ENCODE results near the gene SLC17A3. TPM values are rescaled to one million over a fixed set of nuclear protein-coding genes. Genes with fewer than 3 reads are reported as not detected.

The SLC17A3 gene, protein sequence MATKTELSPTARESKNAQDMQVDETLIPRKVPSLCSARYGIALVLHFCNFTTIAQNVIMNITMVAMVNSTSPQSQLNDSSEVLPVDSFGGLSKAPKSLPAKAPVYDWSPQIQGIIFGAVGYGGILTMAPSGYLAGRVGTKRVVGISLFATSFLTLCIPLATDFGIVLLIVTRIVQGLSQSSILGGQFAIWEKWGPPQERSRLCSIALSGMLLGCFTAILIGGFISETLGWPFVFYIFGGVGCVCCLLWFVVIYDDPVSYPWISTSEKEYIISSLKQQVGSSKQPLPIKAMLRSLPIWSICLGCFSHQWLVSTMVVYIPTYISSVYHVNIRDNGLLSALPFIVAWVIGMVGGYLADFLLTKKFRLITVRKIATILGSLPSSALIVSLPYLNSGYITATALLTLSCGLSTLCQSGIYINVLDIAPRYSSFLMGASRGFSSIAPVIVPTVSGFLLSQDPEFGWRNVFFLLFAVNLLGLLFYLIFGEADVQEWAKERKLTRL
- not detected in 2 replicates for total RNA-seq (2014; rRNA removed; shearing (Covaris generic))

DNA sequence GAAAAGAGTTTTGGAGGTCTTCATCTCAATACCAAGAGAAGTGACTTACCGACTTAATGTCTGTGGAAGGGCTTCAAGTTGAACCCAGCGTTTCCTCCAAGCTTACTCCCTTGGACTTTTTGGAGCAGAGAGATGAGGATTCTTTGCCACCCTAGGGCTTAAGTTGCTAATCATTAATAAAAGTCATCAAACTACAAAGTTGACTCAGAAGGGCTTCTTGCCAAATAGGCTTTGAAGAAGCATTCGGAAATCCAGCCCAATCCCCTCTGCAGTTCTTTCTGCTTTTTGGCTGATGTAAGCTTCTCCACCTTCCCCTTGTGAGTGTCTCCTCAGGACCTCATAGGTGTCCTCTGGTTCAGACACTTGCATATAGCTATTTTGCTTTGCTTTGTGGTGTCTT is at the start of gene SLC17A3:
SLC17A3 (minus strand) TSS at position 126 of the 400 bp plus-strand sequence. CDS start 5,856 bp downstream, outside the sequence.
- Histone ChIP-seq H3K4me3 (no peak within 1 kb of the TSS), H3K27me3 (replicated peaks) (no peaks in the 10 kb centered on the region), H3K4me1 (replicated peaks) (no peaks in the 10 kb centered on the region), H3K9me3 (replicated peaks) (no peaks in the 10 kb centered on the region), H3K36me3 (no peaks in the 10 kb centered on the region), H3K27ac (no peak within 1 kb of the TSS)
- DNase-seq (ENCODE audit: low read depth in 1 of 2, low spot score in 2 of 2), result no peak

DNA sequence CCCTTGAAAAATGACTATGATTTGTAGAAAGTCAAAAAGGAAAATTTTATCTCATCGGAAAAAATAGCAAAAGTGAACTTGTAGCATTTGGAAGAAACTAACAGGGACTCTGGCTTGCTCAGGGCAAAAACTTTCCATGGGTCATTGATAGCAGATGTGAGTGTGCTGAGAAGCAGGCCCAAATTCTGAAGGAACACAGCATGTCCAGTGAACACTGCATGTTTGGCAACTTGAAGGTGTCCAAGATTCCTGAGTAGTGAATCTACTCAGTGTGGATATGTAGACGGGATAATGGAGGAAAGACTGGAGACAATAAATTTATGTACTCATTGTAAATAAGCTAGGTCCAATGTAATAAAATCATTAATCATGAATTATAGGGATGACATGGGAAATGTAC is 48.3 kb upstream of the SLC17A3 start:
- Histone ChIP-seq H3K27me3 (replicated peaks) (no peaks in the 10 kb centered on the region; the same call in 1 of the 2 replicates), H3K27ac (no peak overlapping the region), H3K4me3 (no peak overlapping the region), H3K4me1 (replicated peaks) (no peaks in the 10 kb centered on the region), H3K9me3 (replicated peaks) (no peaks in the 10 kb centered on the region), H3K36me3 (no peaks in the 10 kb centered on the region)
- no peak for DNase-seq (ENCODE audit: low read depth in 1 of 2, low spot score in 2 of 2)

DNA sequence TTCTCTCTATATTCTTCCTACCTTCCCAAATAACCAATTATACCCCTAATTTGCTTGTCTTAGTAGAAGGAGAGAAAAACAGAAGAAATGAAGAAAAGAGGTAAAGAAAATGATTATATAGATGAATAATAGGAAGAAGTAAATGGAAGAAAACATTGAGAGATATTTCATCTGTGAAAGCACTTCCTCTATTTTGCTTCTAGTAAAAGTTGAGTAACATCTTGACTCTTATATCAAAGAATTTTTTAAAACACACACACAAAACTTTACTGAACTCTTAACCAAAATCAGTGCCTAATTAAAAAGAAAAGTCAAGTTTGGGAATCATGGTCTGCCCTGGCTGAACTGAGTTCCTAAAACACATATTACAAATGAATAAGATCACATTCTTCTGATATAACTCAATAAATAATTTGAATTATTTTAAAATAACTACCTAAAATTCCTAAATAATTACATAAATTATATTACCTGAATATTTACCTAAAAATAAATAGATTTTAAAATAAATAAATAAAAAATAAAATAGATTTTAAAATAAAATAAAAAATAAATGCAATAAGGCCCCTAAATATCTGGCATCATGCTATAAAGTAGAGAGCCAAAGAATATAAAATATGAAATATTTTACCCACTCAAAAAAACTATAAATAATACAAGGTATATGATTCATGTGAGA is 47.6 kb upstream of the SLC17A3 start:
- Histone ChIP-seq H3K4me3 (no peak overlapping the region), H3K9me3 (replicated peaks) (no peaks in the 10 kb centered on the region), H3K27me3 (replicated peaks) (no peaks in the 10 kb centered on the region; the same call in 1 of the 2 replicates), H3K27ac (no peak overlapping the region), H3K4me1 (replicated peaks) (no peaks in the 10 kb centered on the region), H3K36me3 (no peaks in the 10 kb centered on the region)
- DNase-seq (ENCODE audit: low read depth in 1 of 2, low spot score in 2 of 2), result no peak

DNA sequence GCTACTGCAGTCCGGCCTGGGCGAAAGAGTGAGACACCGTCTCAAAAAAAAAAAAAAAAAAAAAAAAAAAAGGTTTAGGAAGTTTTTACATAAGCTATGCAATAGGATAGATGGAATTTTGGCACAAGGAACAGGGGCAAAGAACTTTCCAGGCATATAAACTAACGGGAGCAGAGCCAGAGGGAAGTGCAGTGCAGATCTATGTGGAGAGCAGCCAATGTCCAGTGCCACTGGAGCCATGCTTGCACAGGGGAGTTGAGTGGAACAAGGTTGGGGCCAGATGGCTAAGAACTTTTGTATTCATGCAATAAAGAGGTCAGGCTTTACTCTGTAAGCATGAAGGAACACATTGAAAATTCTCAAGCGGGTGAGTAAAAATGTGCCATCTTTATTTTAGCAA is 45.6 kb upstream of the SLC17A3 start:
- no peaks in the 10 kb centered on the region for H3K36me3 ChIP-seq
- H3K4me1 ChIP-seq (replicated peaks), result no peaks in the 10 kb centered on the region
- DNase-seq (ENCODE audit: low read depth in 1 of 2, low spot score in 2 of 2), result no peak
- no peaks in the 10 kb centered on the region for H3K9me3 ChIP-seq (replicated peaks)
- no peaks in the 10 kb centered on the region for H3K27me3 ChIP-seq (replicated peaks)
- H3K4me3 ChIP-seq, result no peak overlapping the region
- no peak overlapping the region for H3K27ac ChIP-seq

DNA sequence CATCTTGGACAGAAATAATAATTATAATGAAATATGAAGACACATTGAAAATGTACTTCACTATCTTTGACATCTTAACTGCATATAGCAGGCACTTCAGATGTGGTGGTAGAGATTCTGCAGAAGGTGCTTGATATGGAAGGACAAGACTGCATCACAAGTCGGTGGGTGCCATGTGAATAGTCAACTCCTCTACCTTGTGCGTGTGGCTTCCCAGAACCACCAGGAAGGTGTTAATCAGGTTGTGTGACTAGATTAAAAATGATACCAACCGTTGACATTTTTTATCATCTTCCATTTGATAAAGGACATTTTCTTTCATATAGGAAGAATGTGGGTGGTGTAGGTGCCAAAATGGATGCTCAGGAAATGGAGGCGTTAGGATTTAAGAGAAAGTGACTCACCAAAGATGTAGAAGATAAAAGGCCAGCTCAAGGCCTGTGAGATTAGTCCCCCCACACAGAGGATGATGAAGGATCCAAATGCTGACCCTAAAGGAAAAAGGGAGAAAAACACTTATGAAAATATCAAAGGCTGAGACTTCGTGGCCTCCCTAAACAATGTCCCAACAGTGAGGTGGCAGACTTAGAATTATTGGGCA is 44.1 kb upstream of the SLC17A3 start:
- Histone ChIP-seq H3K27ac (no peak overlapping the region), H3K36me3 (no peaks in the 10 kb centered on the region), H3K4me1 (replicated peaks) (no peaks in the 10 kb centered on the region), H3K4me3 (no peak overlapping the region), H3K27me3 (replicated peaks) (no peaks in the 10 kb centered on the region), H3K9me3 (replicated peaks) (no peaks in the 10 kb centered on the region)
- DNase-seq (ENCODE audit: low read depth in 1 of 2, low spot score in 2 of 2), result no peak

DNA sequence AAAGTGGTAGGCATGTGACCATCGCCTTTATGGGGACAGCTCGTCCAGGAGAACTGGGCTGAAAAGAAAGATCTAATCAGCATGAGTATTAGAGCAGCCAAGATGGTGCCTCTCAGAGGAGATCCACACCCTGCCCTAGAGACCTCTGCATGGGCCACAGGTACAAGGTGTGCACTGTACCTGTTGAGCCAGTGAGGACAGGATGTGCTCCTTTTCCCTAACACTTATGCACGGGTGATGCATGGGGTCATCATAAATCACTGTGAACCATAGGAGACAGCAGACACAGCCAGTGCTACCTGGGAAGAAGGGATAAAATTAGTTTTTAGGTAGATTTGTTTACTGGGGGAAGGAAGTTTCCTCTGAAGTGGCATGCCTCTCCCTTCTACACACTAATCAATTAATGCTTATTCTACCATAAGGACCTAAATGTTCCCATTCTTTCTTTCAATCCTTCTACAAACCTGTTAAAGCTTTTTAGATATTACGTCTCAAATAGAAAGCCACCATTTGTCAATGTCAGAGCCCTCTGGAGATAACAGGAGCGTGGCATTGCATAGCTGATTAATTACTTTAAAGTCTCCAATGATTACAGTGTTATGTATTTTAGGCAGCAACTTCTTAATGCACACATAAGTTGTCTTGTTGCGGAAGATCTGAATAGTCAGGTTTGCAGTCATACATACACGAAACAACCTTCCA is 42.9 kb upstream of the SLC17A3 start:
- Histone ChIP-seq H3K4me3 (no peak overlapping the region), H3K36me3 (no peaks in the 10 kb centered on the region), H3K27ac (no peak overlapping the region), H3K9me3 (replicated peaks) (no peaks in the 10 kb centered on the region), H3K27me3 (replicated peaks) (no peaks in the 10 kb centered on the region), H3K4me1 (replicated peaks) (no peaks in the 10 kb centered on the region)
- no peak for DNase-seq (ENCODE audit: low read depth in 1 of 2, low spot score in 2 of 2)

DNA sequence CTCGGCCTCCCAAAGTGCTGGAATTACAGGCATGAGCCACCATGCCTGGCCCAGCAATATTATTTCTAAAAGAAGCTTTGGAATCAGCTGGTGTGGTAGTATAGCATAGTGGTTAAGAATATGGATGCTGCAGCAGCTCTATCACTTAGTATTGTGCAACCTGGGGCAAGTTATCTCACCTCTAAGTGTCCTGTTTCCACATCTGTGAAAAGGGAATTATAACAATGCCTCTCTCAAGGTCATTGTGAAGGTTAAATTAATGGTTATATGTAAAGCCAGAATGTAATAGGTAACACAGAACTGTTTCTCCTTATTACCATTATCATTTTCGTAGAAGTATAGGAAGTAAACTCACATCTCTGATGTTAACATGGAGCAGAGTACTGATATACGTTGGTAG is 42.3 kb upstream of the SLC17A3 start:
- H3K36me3 ChIP-seq, result no peaks in the 10 kb centered on the region
- no peak overlapping the region for H3K27ac ChIP-seq
- DNase-seq (ENCODE audit: low read depth in 1 of 2, low spot score in 2 of 2), result no peak
- H3K4me3 ChIP-seq, result no peak overlapping the region
- no peaks in the 10 kb centered on the region for H3K4me1 ChIP-seq (replicated peaks)
- H3K27me3 ChIP-seq (replicated peaks), result no peaks in the 10 kb centered on the region
- H3K9me3 ChIP-seq (replicated peaks), result no peaks in the 10 kb centered on the region

DNA sequence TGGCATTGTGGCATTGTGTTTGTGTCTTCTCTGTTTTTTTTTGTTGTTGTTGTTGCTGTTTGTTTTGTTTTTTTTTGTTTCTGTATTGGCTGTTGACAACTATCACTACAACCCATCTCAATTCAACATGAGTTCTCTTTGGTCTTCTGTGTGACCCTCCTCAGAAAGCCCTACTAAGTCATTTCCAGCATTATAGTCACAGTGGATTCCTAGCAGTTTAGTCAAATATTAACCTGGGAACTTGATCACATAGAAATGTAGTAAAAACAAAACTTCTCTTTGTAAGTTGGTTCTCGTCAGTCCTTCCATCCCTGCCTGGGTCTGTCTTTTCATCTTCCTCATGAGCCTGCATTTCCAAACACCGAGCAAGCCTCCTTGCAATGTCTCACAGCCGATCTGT is 39.7 kb upstream of the SLC17A3 start:
- H3K4me1 ChIP-seq (replicated peaks), result no peaks in the 10 kb centered on the region
- DNase-seq (ENCODE audit: low read depth in 1 of 2, low spot score in 2 of 2), result no peak
- H3K9me3 ChIP-seq (replicated peaks), result no peaks in the 10 kb centered on the region
- H3K27ac ChIP-seq, result no peak overlapping the region
- no peaks in the 10 kb centered on the region for H3K27me3 ChIP-seq (replicated peaks)
- H3K4me3 ChIP-seq, result no peak overlapping the region
- H3K36me3 ChIP-seq, result no peaks in the 10 kb centered on the region

DNA sequence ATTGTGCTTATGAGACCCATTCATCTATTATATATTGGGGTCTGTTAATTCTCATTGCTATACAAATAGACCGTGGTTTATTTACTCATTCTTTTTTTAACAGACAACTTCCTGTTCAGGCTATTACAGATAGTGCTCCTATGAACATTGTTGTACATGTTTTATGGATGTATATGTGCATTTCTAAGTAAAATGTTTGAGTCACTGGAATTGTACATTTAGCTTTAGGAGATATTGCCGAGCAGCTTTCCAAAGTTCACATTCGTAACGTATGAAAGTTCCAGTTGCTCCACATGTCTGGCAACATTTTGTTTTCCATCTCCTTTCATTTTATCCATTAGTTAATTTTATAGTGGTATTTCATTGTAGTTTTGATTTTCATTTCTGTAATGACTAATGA is 37.3 kb upstream of the SLC17A3 start:
- Histone ChIP-seq H3K4me1 (replicated peaks) (no peaks in the 10 kb centered on the region), H3K36me3 (no peaks in the 10 kb centered on the region), H3K27ac (no peak overlapping the region), H3K27me3 (replicated peaks) (no peaks in the 10 kb centered on the region), H3K9me3 (replicated peaks) (no peaks in the 10 kb centered on the region), H3K4me3 (no peak overlapping the region)
- no peak for DNase-seq (ENCODE audit: low read depth in 1 of 2, low spot score in 2 of 2)

DNA sequence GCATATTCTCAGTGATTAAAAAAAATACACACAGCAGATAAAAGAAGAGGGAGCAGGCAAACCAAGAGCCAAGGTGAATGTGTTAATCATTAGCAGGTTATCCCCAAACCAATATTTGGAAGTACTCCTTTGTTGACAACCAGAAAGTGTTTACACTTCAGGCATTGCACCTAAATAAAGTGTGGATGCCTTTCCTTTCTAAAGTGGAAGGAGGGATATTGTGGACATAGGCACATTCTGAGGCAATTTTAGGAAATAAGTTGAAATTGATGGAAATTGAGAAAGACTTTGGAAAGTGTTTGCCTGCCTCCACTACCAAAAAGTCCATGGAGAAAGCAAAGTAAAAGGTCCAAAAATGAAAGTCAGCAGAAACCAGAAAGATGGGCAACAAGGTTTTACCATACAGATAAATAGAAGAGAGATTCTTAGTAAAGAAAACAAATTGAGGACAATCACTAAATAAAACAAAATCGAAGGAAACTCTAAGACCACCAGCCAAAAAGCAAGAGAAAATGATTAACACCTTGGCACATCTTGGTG is 33.5 kb upstream of the SLC17A3 start:
- H3K27ac ChIP-seq, result no peak overlapping the region

DNA sequence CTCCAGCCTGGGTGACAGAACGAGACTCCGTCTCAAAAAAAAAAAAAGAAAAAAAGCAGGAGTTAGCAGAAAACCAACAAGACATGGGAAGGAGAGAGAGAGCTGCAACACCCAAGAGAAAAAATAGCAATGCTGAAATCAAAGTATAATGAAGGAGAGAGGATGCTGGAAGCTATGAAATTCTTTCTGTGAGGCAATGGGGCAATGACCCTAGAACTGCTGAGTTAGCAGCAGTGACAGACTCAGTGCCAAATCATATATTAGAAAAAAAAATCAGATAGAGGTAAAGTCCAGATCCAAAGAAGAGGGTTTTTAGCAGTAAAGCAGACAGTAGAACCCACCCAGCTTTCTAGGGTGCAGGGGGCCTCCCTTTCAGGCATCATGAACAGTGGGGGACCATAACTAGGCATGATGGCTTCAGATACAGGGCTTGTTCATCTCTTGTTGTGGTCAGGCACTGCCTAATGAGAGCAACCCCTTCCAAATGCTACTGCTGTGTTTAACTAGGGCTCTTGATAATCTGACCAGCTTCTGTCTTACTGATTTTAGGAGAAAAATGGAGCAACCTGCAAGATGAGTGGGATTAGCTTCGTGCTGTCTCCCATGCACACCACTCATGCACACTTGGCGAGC is 29.5 kb upstream of the SLC17A3 start:
- H3K27ac ChIP-seq, result no peak overlapping the region
- H3K4me1 ChIP-seq (replicated peaks), result no peaks in the 10 kb centered on the region
- no peaks in the 10 kb centered on the region for H3K9me3 ChIP-seq (replicated peaks)
- H3K4me3 ChIP-seq, result no peak overlapping the region
- no peaks in the 10 kb centered on the region for H3K36me3 ChIP-seq
- DNase-seq (ENCODE audit: low read depth in 1 of 2, low spot score in 2 of 2), result no peak
- H3K27me3 ChIP-seq (replicated peaks), result no peaks in the 10 kb centered on the region

More for the DNA sequence above, 33.5 kb upstream of the SLC17A3 start:
- H3K9me3 ChIP-seq (replicated peaks), result no peaks in the 10 kb centered on the region
- no peaks in the 10 kb centered on the region for H3K4me1 ChIP-seq (replicated peaks)
- no peaks in the 10 kb centered on the region for H3K36me3 ChIP-seq
- DNase-seq (ENCODE audit: low read depth in 1 of 2, low spot score in 2 of 2), result no peak
- no peak overlapping the region for H3K4me3 ChIP-seq
- H3K27me3 ChIP-seq (replicated peaks), result no peaks in the 10 kb centered on the region

DNA sequence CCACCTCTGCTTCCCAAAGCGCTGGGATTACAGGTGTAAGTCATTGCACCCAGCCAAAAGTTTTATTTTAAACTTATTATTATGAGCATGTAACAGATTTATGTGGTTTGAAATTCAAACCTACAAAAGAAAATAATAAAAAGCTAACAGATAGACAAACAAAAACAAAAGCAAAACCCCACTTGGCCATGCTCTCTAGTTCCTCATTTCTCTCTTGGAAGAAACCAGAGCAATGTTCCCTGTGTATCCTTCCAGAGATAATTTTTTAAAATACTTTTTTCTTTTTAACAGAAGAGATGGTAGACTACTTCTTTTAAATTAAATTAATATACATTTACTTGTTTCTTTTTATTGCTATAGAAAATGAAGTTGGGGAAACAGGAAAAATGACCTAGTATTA is 28.0 kb upstream of the SLC17A3 start:
- Histone ChIP-seq H3K4me1 (replicated peaks) (no peaks in the 10 kb centered on the region), H3K4me3 (no peak overlapping the region), H3K27me3 (replicated peaks) (no peaks in the 10 kb centered on the region), H3K9me3 (replicated peaks) (no peaks in the 10 kb centered on the region), H3K36me3 (no peaks in the 10 kb centered on the region), H3K27ac (no peak overlapping the region)
- no peak for DNase-seq (ENCODE audit: low read depth in 1 of 2, low spot score in 2 of 2)

DNA sequence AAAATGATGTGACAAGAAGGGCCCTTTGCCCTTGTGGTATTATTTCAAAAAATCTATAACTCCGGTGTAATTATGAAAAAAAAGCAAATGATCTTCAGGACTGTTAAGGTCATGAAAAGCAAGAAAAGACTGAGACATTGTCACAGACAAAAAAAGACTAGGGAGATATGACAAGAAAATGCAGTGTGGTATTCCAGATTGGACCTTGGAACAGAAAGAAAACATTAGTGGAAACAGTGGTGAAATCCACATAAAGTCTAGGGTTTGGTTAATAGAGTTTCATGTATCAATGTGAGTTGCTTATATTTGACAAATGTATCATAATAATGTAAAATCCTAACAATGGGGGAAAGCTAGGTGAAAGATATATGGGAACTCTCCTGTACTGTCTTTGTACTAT is 26.8 kb upstream of the SLC17A3 start:
- Histone ChIP-seq H3K27ac (no peak overlapping the region), H3K9me3 (replicated peaks) (no peaks in the 10 kb centered on the region), H3K4me3 (no peak overlapping the region), H3K36me3 (no peaks in the 10 kb centered on the region), H3K27me3 (replicated peaks) (no peaks in the 10 kb centered on the region), H3K4me1 (replicated peaks) (no peaks in the 10 kb centered on the region)
- DNase-seq (ENCODE audit: low read depth in 1 of 2, low spot score in 2 of 2), result no peak

Measured in SJSA1 (cell line).